Esophagus muscularis mucosa (tissue), 3 donors: ENCODE measurements around the gene RYR2.

Experiments used
- CTCF ChIP-seq, 3 experiments: fragments of 200-600 bp in 2 of 3; fragments of 450-650 bp in 1 of 3; sonication (generic) in 2 of 3; IDR thresholded peaks; one replicate each; pipeline ENCODE4 v1.5.1; 2017 to 2019; ENCODE audit warnings: antibody characterized with exemption in 3 of 3, mild to moderate bottlenecking in 2 of 3, moderate library complexity in 1 of 3
- EP300 ChIP-seq: sonication (generic); formaldehyde crosslinking; IDR thresholded peaks from one replicate; pipeline ENCODE4 v1.6.1; 2017; ENCODE audit warnings: antibody characterized with exemption

GRCh38 chr1:237038211-237038610, 3.8 kb upstream of the RYR2 start:
- TF ChIP-seq CTCF (IDR thresholded peaks at IDR 0.05) (no peak), EP300 (no peak)
